A673 (cell line): ENCODE data around the gene PRSS38. TPM values are rescaled to one million over a fixed set of nuclear protein-coding genes. Genes with fewer than 3 reads are reported as not detected.

Source experiments
- BruUV-seq: library from RNA; stranded (reverse); fragments of 400-500 nt; replicated peaks from 2 replicates; lab custom pipeline; 2021; lab: Mats Ljungman, UMichigan
- CTCF ChIA-PET: fragments of 300-600 bp; sonication (Branson Sonifier 250); formaldehyde crosslinking; loops from one replicate; lab custom pipeline; 2022; ENCODE audit warnings: antibody characterized with exemption; lab: Charles Lee
- POLR2A ChIA-PET: fragments of 300-600 bp; sonication (Branson Sonifier 250); formaldehyde crosslinking; loops from one replicate; lab custom pipeline; 2022; ENCODE audit warnings: antibody characterized with exemption; ENCODE audit not compliant: low non-redundant PET; lab: Charles Lee
- DNase-seq: peaks from one replicate; pipeline ENCODE4 v3.0.0-alpha.2; 2015; ENCODE audit warnings: low spot score
- H3K27ac ChIP-seq: fragments of 200-600 bp; sonication (generic); 2 replicates; pipeline ENCODE4 v1.5.1; 2016; ENCODE audit warnings: mixed run types, low read depth, mild to moderate bottlenecking, mixed read lengths, antibody characterized with exemption, low read length; ENCODE audit not compliant: poor library complexity, severe bottlenecking
- H3K27me3 ChIP-seq: fragments of 200-600 bp; sonication (generic); replicated peaks from 2 replicates; pipeline ENCODE4 v1.6.1; 2017; ENCODE audit warnings: mixed run types, low read depth, mild to moderate bottlenecking, mixed read lengths, antibody characterized with exemption, low read length; ENCODE audit not compliant: insufficient read depth, poor library complexity
- H3K36me3 ChIP-seq: fragments of 200-600 bp; sonication (generic); 2 replicates; pipeline ENCODE4 v1.6.1; 2016; ENCODE audit warnings: mixed run types, mild to moderate bottlenecking, mixed read lengths, antibody characterized with exemption, low read length; ENCODE audit not compliant: insufficient read depth, poor library complexity, severe bottlenecking
- H3K4me1 ChIP-seq: fragments of 200-600 bp; sonication (generic); 2 replicates; pipeline ENCODE4 v1.6.1; 2017; ENCODE audit warnings: mixed run types, mild to moderate bottlenecking, mixed read lengths, antibody characterized with exemption, low read length; ENCODE audit not compliant: insufficient read depth, poor library complexity, severe bottlenecking
- H3K4me3 ChIP-seq: fragments of 200-600 bp; sonication (generic); 2 replicates; pipeline ENCODE4 v1.5.1; 2016; ENCODE audit warnings: low read depth, mixed run types, mild to moderate bottlenecking, mixed read lengths, low read length; ENCODE audit not compliant: poor library complexity, severe bottlenecking
- H3K9me3 ChIP-seq: fragments of 200-600 bp; sonication (generic); 2 replicates; pipeline ENCODE4 v1.6.1; 2016; ENCODE audit warnings: mixed run types, low read depth, mild to moderate bottlenecking, mixed read lengths, antibody characterized with exemption, low read length; ENCODE audit not compliant: poor library complexity, severe bottlenecking
- EZH2 ChIP-seq: fragments of 200-600 bp; sonication (generic); IDR thresholded peaks from 2 replicates; pipeline ENCODE4 v1.6.1; 2017; ENCODE audit warnings: borderline replicate concordance, low read depth, mild to moderate bottlenecking, mixed read lengths, antibody characterized with exemption, low read length; ENCODE audit not compliant: poor library complexity, severe bottlenecking
- intact Hi-C: fragments of 100-400 bp; cut with micrococcal nuclease; formaldehyde crosslinking; loops from one replicate; pipeline ENCODE4 v1.10.0; 2022; ENCODE audit not compliant: unreplicated experiment
- total RNA-seq: library from RNA; stranded (reverse); gene quantifications from 2 replicates; pipeline ENCODE4 v1.2.3, GENCODE V29; 2021
- TF ChIP-seq, protein P1 (sequence below): fragments of 300-800, 200-600 bp; sonication (generic); conservative IDR thresholded peaks from 2 replicates; pipeline ENCODE4 v1.5.1; 2017; ENCODE audit warnings: low read depth, mild to moderate bottlenecking, antibody characterized with exemption, low read length, moderate library complexity, mixed read lengths

Gene PRSS38
- total RNA-seq, 1 experiment from 2014 or later: not detected

DNA sequence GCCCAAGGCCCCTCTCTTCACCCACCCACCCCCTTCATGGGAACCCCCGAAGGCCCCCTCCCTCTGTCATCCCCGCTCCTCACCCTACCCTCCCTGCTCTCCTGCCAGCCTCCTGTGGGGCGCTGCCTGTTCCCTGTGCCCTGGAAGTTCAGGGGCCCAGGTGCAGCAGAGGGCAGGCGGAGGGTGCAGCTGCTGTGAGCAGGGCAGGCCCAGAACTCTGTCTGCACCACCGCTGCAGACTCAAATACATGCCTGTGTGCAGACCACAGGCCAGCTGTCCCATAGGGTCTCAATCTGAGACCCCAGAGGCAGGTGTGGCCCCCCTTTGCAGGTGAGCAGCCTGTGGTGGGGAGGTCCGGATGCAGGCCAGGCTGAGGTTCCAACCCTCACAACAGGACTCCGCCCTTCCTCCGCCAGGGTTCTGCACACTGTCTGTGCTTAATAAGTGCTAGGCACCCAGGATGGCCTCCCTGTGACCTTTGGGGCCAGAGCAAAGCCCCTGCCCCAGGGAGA is 69.7 kb downstream of the PRSS38 start:
- DNase-seq: no peak
- POLR2A ChIA-PET: no interaction called here
- Histone ChIP-seq H3K9me3 (no peaks in the 10 kb centered on the region), H3K27me3 (peaks cover 9% of the 10 kb centered on the region), H3K4me1 (no peaks in the 10 kb centered on the region), H3K27ac (no peak overlapping the region), H3K4me3 (no peak overlapping the region), H3K36me3 (no peaks in the 10 kb centered on the region)
- CTCF ChIA-PET: no interaction called here
- no TSS peak for BruUV-seq
- intact Hi-C loops: no loop called here
- TF ChIP-seq, protein P1, sequence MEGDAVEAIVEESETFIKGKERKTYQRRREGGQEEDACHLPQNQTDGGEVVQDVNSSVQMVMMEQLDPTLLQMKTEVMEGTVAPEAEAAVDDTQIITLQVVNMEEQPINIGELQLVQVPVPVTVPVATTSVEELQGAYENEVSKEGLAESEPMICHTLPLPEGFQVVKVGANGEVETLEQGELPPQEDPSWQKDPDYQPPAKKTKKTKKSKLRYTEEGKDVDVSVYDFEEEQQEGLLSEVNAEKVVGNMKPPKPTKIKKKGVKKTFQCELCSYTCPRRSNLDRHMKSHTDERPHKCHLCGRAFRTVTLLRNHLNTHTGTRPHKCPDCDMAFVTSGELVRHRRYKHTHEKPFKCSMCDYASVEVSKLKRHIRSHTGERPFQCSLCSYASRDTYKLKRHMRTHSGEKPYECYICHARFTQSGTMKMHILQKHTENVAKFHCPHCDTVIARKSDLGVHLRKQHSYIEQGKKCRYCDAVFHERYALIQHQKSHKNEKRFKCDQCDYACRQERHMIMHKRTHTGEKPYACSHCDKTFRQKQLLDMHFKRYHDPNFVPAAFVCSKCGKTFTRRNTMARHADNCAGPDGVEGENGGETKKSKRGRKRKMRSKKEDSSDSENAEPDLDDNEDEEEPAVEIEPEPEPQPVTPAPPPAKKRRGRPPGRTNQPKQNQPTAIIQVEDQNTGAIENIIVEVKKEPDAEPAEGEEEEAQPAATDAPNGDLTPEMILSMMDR: no peak
- no peak for TF ChIP-seq EZH2

DNA sequence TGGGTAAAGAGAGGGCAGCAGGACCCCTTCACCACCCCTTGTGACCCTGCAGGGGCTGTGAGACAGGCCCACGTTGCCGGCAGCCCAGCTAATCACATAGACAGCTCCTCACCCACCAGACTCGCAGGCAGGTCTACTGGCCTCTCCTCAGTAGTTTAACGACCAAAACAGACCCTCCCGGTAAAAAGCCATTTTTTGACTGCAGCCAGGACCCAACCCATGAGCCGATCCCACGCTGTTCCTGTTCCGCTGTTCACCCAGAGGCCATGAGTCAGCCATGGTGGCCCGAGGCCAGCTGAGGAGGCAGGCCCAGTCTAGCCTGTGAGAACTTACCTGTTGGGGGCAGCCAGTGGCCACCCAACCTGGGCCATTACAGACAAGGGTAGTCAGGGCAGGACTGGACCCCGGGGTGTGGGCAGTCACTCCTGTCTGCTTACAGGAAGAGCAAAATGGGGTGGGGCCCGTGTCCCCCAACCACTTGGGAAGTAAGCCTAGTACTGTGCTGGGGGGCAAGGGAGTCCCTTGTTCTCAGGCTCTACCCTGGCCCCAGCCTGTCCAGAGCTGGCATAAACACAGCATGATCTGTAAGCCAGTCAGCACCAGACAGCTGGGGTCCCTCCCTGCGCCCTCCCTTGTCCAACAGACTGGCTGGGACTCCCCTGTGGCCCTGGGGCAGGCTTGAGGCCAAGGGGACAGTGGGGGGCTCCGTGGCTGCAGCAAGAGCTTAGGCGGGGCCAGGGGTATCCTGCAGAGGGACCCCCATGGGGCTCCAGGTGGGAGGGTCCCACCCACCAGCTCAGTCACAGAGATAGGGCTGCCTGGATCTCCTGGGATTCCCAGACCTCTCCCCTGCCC is 70.4 kb downstream of the PRSS38 start:
- Histone ChIP-seq H3K27ac (no peak overlapping the region), H3K36me3 (no peaks in the 10 kb centered on the region), H3K27me3 (peaks cover 2% of the 10 kb centered on the region), H3K4me1 (no peaks in the 10 kb centered on the region), H3K9me3 (no peaks in the 10 kb centered on the region), H3K4me3 (no peak overlapping the region)
- ChIA-PET POLR2A (interaction anchor here (0.5 kb wide), 1 partner anchor 1000 kb away, joined by 3 read pairs; no protein-coding TSS in a partner anchor), CTCF (no interaction called here)
- intact Hi-C loops: no loop called here
- TF ChIP-seq, protein P1: no peak
- no peak for TF ChIP-seq EZH2
- DNase-seq: no peak
- no TSS peak for BruUV-seq

DNA sequence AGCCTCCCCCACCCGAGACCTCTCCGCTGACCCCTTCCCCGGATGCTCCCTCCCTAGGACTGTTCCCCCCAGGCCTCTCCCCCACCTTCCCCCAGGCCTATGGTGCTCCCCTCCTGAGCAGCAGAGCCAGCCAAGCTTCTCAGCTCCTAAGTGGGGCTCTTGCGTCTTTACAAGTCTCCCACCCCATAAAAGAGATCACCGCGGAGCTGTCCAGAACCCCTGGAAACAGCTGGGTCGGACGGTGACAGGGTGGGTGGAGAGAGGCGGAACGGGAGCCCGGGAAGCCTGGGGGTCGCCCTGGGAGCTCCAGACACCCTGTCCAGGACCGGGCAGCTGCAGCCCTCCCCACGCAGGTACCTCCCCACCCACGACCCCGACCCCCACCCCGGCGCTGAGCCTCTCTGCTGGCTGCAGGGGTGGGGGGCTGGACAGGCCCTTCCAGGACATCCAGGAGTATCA is 71.1 kb downstream of the PRSS38 start:
- Histone ChIP-seq H3K27ac (no peak overlapping the region), H3K4me3 (peak overlapping the region; percentile 32), H3K9me3 (no peaks in the 10 kb centered on the region), H3K36me3 (no peaks in the 10 kb centered on the region), H3K4me1 (no peaks in the 10 kb centered on the region), H3K27me3 (no peaks in the 10 kb centered on the region)
- DNase-seq: no peak
- ChIA-PET POLR2A (no interaction called here), CTCF (no interaction called here)
- TF ChIP-seq EZH2: no peak
- TF ChIP-seq, protein P1: no peak
- BruUV-seq: no TSS peak
- intact Hi-C loops: no loop called here
